ENCODE measurements around the gene C1orf159. TPM values are rescaled to one million over a fixed set of nuclear protein-coding genes. Genes with fewer than 3 reads are reported as not detected.
A peak's percentile ranks its signal among the peaks of the same experiment; 100 is the strongest.

C1orf159 gene
- polyA plus RNA-seq, 1 donor (not counting 4 experiments of a cell fraction or from before 2014, with no cell fraction given), result 6.1 TPM

- H3K9me3 ChIP-seq (ENCODE audit: control insufficient read depth, low read depth, low read length), result no peaks in the 10 kb centered on the region
- no peaks in the 10 kb centered on the region for H4K20me1 ChIP-seq (ENCODE audit: control insufficient read depth, extremely low read depth, insufficient read depth, low read length)
- FAIRE-seq, result no peak
- peaks cover 17% of the 10 kb centered on the region for H3K27me3 ChIP-seq (ENCODE audit: control insufficient read depth, extremely low read depth, insufficient read depth, low read length)
- H3K4me1 ChIP-seq (ENCODE audit: control insufficient read depth, extremely low read depth, insufficient read depth, low read length), result peaks cover 2% of the 10 kb centered on the region
- no peak overlapping the region for H2AFZ ChIP-seq (ENCODE audit: control insufficient read depth, low read length)
- H3K4me2 ChIP-seq (ENCODE audit: control insufficient read depth, extremely low read depth, insufficient read depth, low read depth, low read length), result peak overlapping the region; percentile 80
- peak overlapping the region; percentile 57 to 80 (median 68) for H3K4me3 ChIP-seq (ENCODE audit: control insufficient read depth in 2 of 3, extremely low read depth in 1 of 3, insufficient read depth in 2 of 3, low read depth in 1 of 3, low read length in 3 of 3)
- H3K36me3 ChIP-seq (ENCODE audit: control insufficient read depth in 2 of 2, extremely low read depth in 1 of 2, insufficient read depth in 2 of 2, low read length in 2 of 2), result peaks cover 5 to 9% of the 10 kb centered on the region in 2 experiments
- peak overlapping the region; percentile 60 for H3K9ac ChIP-seq (ENCODE audit: control insufficient read depth, extremely low read depth, insufficient read depth, low read length)
- H3K9me1 ChIP-seq (ENCODE audit: control insufficient read depth, extremely low read depth, insufficient read depth, low read length), result no peaks in the 10 kb centered on the region
- no peak overlapping the region for H3K27ac ChIP-seq (ENCODE audit: control insufficient read depth, insufficient read depth, low read length)
- no peak for DNase-seq (ENCODE audit: low read depth, low spot score)
- dilution Hi-C loops (cut with MboI; ENCODE audit: extremely low pct_ligation_motif_present, low sequenced_read_pairs), result no loop called here
- TF ChIP-seq CTCF (optimal IDR thresholded peaks at IDR 0.05 in 1 of 3, IDR thresholded peaks at IDR 0.05 in 1 of 3, conservative IDR thresholded peaks at IDR 0.05 in 1 of 3; ENCODE audit: extremely low read depth in 1 of 3, insufficient read depth in 2 of 3, low read length in 3 of 3), result no peak
- no peak for TF ChIP-seq EZH2 (IDR thresholded peaks at IDR 0.05; ENCODE audit: low read length)
- peaks cover 27% of the 10 kb centered on the region for H3K79me2 ChIP-seq (ENCODE audit: control insufficient read depth, insufficient read depth, low read length)
These were observed 996 bp upstream of the C1orf159 start for GRCh38 chr1:1116701-1117468.

GRCh38 chr1:1115136-1115785, 628 bp downstream of the C1orf159 start:
- dilution Hi-C loops (cut with MboI; ENCODE audit: extremely low pct_ligation_motif_present, low sequenced_read_pairs), result no loop called here

More at GRCh38 chr1:1115136-1115785, 628 bp downstream of the C1orf159 start:
- peak overlapping the region; percentile 65 for H3K9ac ChIP-seq (ENCODE audit: control insufficient read depth, extremely low read depth, insufficient read depth, low read length)
- no peak for TF ChIP-seq EZH2 (IDR thresholded peaks at IDR 0.05; ENCODE audit: low read length)
- TF ChIP-seq CTCF (optimal IDR thresholded peaks at IDR 0.05 in 1 of 3, IDR thresholded peaks at IDR 0.05 in 1 of 3, conservative IDR thresholded peaks at IDR 0.05 in 1 of 3; ENCODE audit: extremely low read depth in 1 of 3, insufficient read depth in 2 of 3, low read length in 3 of 3), result no peak
- H3K4me3 ChIP-seq (ENCODE audit: control insufficient read depth in 2 of 3, extremely low read depth in 1 of 3, insufficient read depth in 2 of 3, low read depth in 1 of 3, low read length in 3 of 3), result peak overlapping the region; percentile 67 to 80 (median 77)
- peaks cover 17% of the 10 kb centered on the region for H3K27me3 ChIP-seq (ENCODE audit: control insufficient read depth, extremely low read depth, insufficient read depth, low read length)
- H3K4me2 ChIP-seq (ENCODE audit: control insufficient read depth, extremely low read depth, insufficient read depth, low read depth, low read length), result peak overlapping the region; percentile 80
- H2AFZ ChIP-seq (ENCODE audit: control insufficient read depth, low read length), result no peak overlapping the region
- H3K36me3 ChIP-seq (ENCODE audit: control insufficient read depth in 2 of 2, extremely low read depth in 1 of 2, insufficient read depth in 2 of 2, low read length in 2 of 2), result peaks cover 6 to 13% of the 10 kb centered on the region in 2 experiments
- H3K79me2 ChIP-seq (ENCODE audit: control insufficient read depth, insufficient read depth, low read length), result peaks cover 39% of the 10 kb centered on the region
- DNase-seq (ENCODE audit: low read depth, low spot score) (no peak), FAIRE-seq (no peak)
- H4K20me1 ChIP-seq (ENCODE audit: control insufficient read depth, extremely low read depth, insufficient read depth, low read length), result no peaks in the 10 kb centered on the region
- H3K9me1 ChIP-seq (ENCODE audit: control insufficient read depth, extremely low read depth, insufficient read depth, low read length), result no peaks in the 10 kb centered on the region
- peaks cover 2% of the 10 kb centered on the region for H3K4me1 ChIP-seq (ENCODE audit: control insufficient read depth, extremely low read depth, insufficient read depth, low read length)
- H3K27ac ChIP-seq (ENCODE audit: control insufficient read depth, insufficient read depth, low read length), result peak overlapping the region; percentile 2
- H3K9me3 ChIP-seq (ENCODE audit: control insufficient read depth, low read depth, low read length), result no peaks in the 10 kb centered on the region

Measured in keratinocyte (primary cell).